Osteocyte (in vitro differentiated cells): Measurements from ENCODE around the gene SLC27A1. TPM values are rescaled to one million over a fixed set of nuclear protein-coding genes. Genes with fewer than 3 reads are reported as not detected.
A peak's percentile ranks its signal among the peaks of the same experiment; 100 is the strongest.
"Not testable (repeated sequence)": the region's sequence is repeated elsewhere in the genome, so short reads cannot be mapped to it uniquely, and the experiment has no call there.

Experiments used
- DNase-seq: peaks from one replicate; pipeline ENCODE4 v3.0.0; 2021; ENCODE audit warnings: mixed read lengths; ENCODE audit not compliant: unreplicated experiment; ENCODE audit errors: extremely low spot score
- H3K27ac Mint-ChIP-seq: one replicate; pipeline ENCODE4 v1.8.0; 2021; ENCODE audit warnings: mild to moderate bottlenecking, mixed read lengths; ENCODE audit not compliant: unreplicated experiment
- H3K27me3 Mint-ChIP-seq: one replicate; pipeline ENCODE4 v1.8.0; 2021; ENCODE audit warnings: mixed read lengths; ENCODE audit not compliant: unreplicated experiment
- H3K36me3 Mint-ChIP-seq: one replicate; pipeline ENCODE4 v1.8.0; 2021; ENCODE audit warnings: mixed read lengths; ENCODE audit not compliant: unreplicated experiment
- H3K4me1 Mint-ChIP-seq: one replicate; pipeline ENCODE4 v1.8.0; 2021; ENCODE audit warnings: mixed read lengths; ENCODE audit not compliant: unreplicated experiment
- H3K4me3 Mint-ChIP-seq: one replicate; pipeline ENCODE4 v1.8.0; 2021; ENCODE audit warnings: mild to moderate bottlenecking, moderate library complexity, mixed read lengths; ENCODE audit not compliant: unreplicated experiment
- H3K9me3 Mint-ChIP-seq: one replicate; pipeline ENCODE4 v1.8.0; 2021; ENCODE audit warnings: mixed read lengths; ENCODE audit not compliant: unreplicated experiment
- CTCF ChIP-seq: fragments of 200-600 bp; sonication (generic); IDR thresholded peaks from 2 replicates; pipeline ENCODE4 v1.5.0; 2021; ENCODE audit warnings: antibody characterized with exemption, mild to moderate bottlenecking, moderate library complexity
- total RNA-seq: library from RNA; stranded (reverse); gene quantifications from 2 replicates; pipeline ENCODE4 v1.2.1, GENCODE V29; 2021

The SLC27A1 gene
- total RNA-seq, 1 donor from 2014 or later: 12.5 TPM

GRCh38 chr19:17548145-17548544 is 77.8 kb downstream of the SLC27A1 start:
- no peak for DNase-seq
- Mint-ChIP-seq H3K4me3 (no peak overlapping the region), H3K27ac (no peak overlapping the region)

GRCh38 chr19:17549085-17549740 is 78.9 kb downstream of the SLC27A1 start:
- no peak for DNase-seq
- no peak for TF ChIP-seq CTCF
- Mint-ChIP-seq H3K27me3 (no peaks in the 10 kb centered on the region), H3K36me3 (no peaks in the 10 kb centered on the region), H3K27ac (no peak overlapping the region), H3K4me1 (peaks cover 8% of the 10 kb centered on the region), H3K9me3 (no peaks in the 10 kb centered on the region), H3K4me3 (no peak overlapping the region)

More at GRCh38 chr19:17548145-17548544, 77.8 kb downstream of the SLC27A1 start:
- Mint-ChIP-seq H3K9me3 (no peaks in the 10 kb centered on the region), H3K36me3 (no peaks in the 10 kb centered on the region), H3K27me3 (no peaks in the 10 kb centered on the region), H3K4me1 (peaks cover 2% of the 10 kb centered on the region)
- no peak for TF ChIP-seq CTCF

GRCh38 chr19:17550076-17550667 is 79.8 kb downstream of the SLC27A1 start:
- no peaks in the 10 kb centered on the region for H3K9me3 Mint-ChIP-seq
- no peak for DNase-seq
- peaks cover 12% of the 10 kb centered on the region for H3K4me1 Mint-ChIP-seq
- H3K36me3 Mint-ChIP-seq: no peaks in the 10 kb centered on the region
- no peak overlapping the region for H3K27ac Mint-ChIP-seq
- no peak for TF ChIP-seq CTCF
- H3K27me3 Mint-ChIP-seq: no peaks in the 10 kb centered on the region
- H3K4me3 Mint-ChIP-seq: no peak overlapping the region

- DNase-seq, H3K27me3 Mint-ChIP-seq, H3K4me3 Mint-ChIP-seq, H3K9me3 Mint-ChIP-seq, H3K36me3 Mint-ChIP-seq: not testable (repeated sequence)
- peaks cover 22% of the 10 kb centered on the region for H3K4me1 Mint-ChIP-seq
- H3K27ac Mint-ChIP-seq: peak overlapping the region; percentile 88
These were observed 82.4 kb downstream of the SLC27A1 start for GRCh38 chr19:17552735-17553134.

GRCh38 chr19:17553256-17553655 is 82.9 kb downstream of the SLC27A1 start:
- H3K27me3 Mint-ChIP-seq: no peaks in the 10 kb centered on the region
- peak overlapping the region; percentile 58 for H3K4me3 Mint-ChIP-seq
- no peak for TF ChIP-seq CTCF
- DNase-seq: no peak
- H3K27ac Mint-ChIP-seq: peak overlapping the region; percentile 88
- no peaks in the 10 kb centered on the region for H3K9me3 Mint-ChIP-seq
- H3K36me3 Mint-ChIP-seq: no peaks in the 10 kb centered on the region
- peaks cover 22% of the 10 kb centered on the region for H3K4me1 Mint-ChIP-seq
